GM04503 (cell line): ENCODE data around the gene ZBTB25.

Experiments used
- DNase-seq: peaks from one replicate; pipeline ENCODE4 v3.0.0-alpha.2; 2012; ENCODE audit warnings: low read depth

The ZBTB25 gene

GRCh38 chr14:64515053-64515452, 11.4 kb upstream of the ZBTB25 start:
- no peak for DNase-seq

GRCh38 chr14:64513271-64513670, 9.6 kb upstream of the ZBTB25 start:
- DNase-seq, result no peak

GRCh38 chr14:64510825-64511671, 7.4 kb upstream of the ZBTB25 start:
- no peak for DNase-seq

- no peak for DNase-seq
Measured at GRCh38 chr14:64509036-64509435, 5.4 kb upstream of the ZBTB25 start.

- DNase-seq, result no peak
Measured at GRCh38 chr14:64508215-64508776, 4.7 kb upstream of the ZBTB25 start.

GRCh38 chr14:64507376-64508156, 3.9 kb upstream of the ZBTB25 start:
- DNase-seq, result no peak

GRCh38 chr14:64506721-64507120, 3.1 kb upstream of the ZBTB25 start:
- DNase-seq, result no peak

GRCh38 chr14:64504897-64505794, 1.5 kb upstream of the ZBTB25 start:
- no peak for DNase-seq

- DNase-seq, result no peak
Measured at GRCh38 chr14:64504310-64504896, 765 bp upstream of the ZBTB25 start, which contains the start of gene ZBTB1. ZBTB1 (plus strand) TSS chr14:64504770; CDS start chr14:64521505, 16,735 bp downstream.

GRCh38 chr14:64502887-64503433, 678 bp downstream of the ZBTB25 start:
- DNase-seq, result no peak

GRCh38 chr14:64502456-64502855, 1.2 kb downstream of the ZBTB25 start:
- no peak for DNase-seq

- DNase-seq, result peak; percentile 61
Measured at GRCh38 chr14:64501411-64502171, 2.0 kb downstream of the ZBTB25 start.

GRCh38 chr14:64500088-64500487, 3.5 kb downstream of the ZBTB25 start:
- no peak for DNase-seq

- DNase-seq, result no peak
Measured at GRCh38 chr14:64496764-64497163, 6.9 kb downstream of the ZBTB25 start.

- DNase-seq, result no peak
Measured at GRCh38 chr14:64495252-64495651, 8.4 kb downstream of the ZBTB25 start.

GRCh38 chr14:64493455-64493854, 10.2 kb downstream of the ZBTB25 start:
- DNase-seq, result no peak

- no peak for DNase-seq
Measured at GRCh38 chr14:64491637-64492036, 12.0 kb downstream of the ZBTB25 start.

GRCh38 chr14:64488590-64489099, 15.0 kb downstream of the ZBTB25 start:
- DNase-seq, result no peak

- no peak for DNase-seq
Measured at GRCh38 chr14:64478634-64479250, 24.9 kb downstream of the ZBTB25 start.

GRCh38 chr14:64476438-64476837, 27.2 kb downstream of the ZBTB25 start:
- no peak for DNase-seq
